Endothelial cell of umbilical vein (primary cell): ENCODE results near the gene REEP1. TPM values are rescaled to one million over a fixed set of nuclear protein-coding genes. Genes with fewer than 3 reads are reported as not detected.

ENCODE experiments used
- BruUV-seq: library from RNA; stranded (reverse); fragments of 400-500 nt; replicated peaks from 2 replicates; lab custom pipeline; 2021; lab: Mats Ljungman, UMichigan
- CTCF ChIA-PET: fragments of 300-600, 350-600 bp; sonication (Branson Sonifier 250); formaldehyde crosslinking; loops from one replicate; lab custom pipeline; 2021; ENCODE audit warnings: antibody characterized with exemption, inconsistent platforms; lab: Charles Lee
- POLR2A ChIA-PET: fragments of 300-600, 350-600 bp; sonication (Branson Sonifier 250); formaldehyde crosslinking; loops from one replicate; lab custom pipeline; 2021; ENCODE audit warnings: antibody characterized with exemption, inconsistent platforms; lab: Charles Lee
- DNase-seq: peaks from one replicate; pipeline ENCODE4 v3.0.0-alpha.2; 2011; ENCODE audit warnings: low read depth, low spot score
- FAIRE-seq: peaks from 2 replicates; lab custom pipeline; 2011; peaks lifted over from hg19 to GRCh38; lab: Jason Lieb, UNC
- H2AFZ ChIP-seq: 2 replicates; pipeline ENCODE4 v1.6.0; 2012; ENCODE audit warnings: low read depth, low read length, control low read depth, inconsistent platforms
- H3K27ac ChIP-seq: 2 replicates; pipeline ENCODE4 v1.5.1; 2011; ENCODE audit warnings: low read depth, mild to moderate bottlenecking, control low read depth, low read length, moderate library complexity; ENCODE audit not compliant: insufficient read depth
- H3K27me3 ChIP-seq, 2 experiments: 2 replicates each; pipeline versions ENCODE4 v1.6.0 to v1.6.1; 2011; ENCODE audit warnings: low read length in 2 of 2, mixed read lengths in 1 of 2; ENCODE audit not compliant: control insufficient read depth in 2 of 2, insufficient read depth in 2 of 2
- H3K36me3 ChIP-seq, 2 experiments: 2 replicates in 1 of 2; 3 replicates in 1 of 2; pipeline ENCODE4 v1.5.1; 2011; ENCODE audit warnings: low read length in 2 of 2, mild to moderate bottlenecking in 1 of 2, moderate library complexity in 1 of 2; ENCODE audit not compliant: control insufficient read depth in 2 of 2, insufficient read depth in 2 of 2; ENCODE audit errors: extremely low read depth in 1 of 2
- H3K4me1 ChIP-seq: 3 replicates; pipeline ENCODE4 v1.5.1; 2011; ENCODE audit warnings: mild to moderate bottlenecking, low read length; ENCODE audit not compliant: control insufficient read depth, insufficient read depth; ENCODE audit errors: extremely low read depth
- H3K4me2 ChIP-seq: 2 replicates; pipeline ENCODE4 v1.6.1; 2011; ENCODE audit warnings: low read length, control low read depth, mixed read lengths; ENCODE audit not compliant: insufficient read depth
- H3K4me3 ChIP-seq, 3 experiments: fragments of 200-600 bp in 1 of 3; sonication (generic), shearing (Covaris generic) in 1 of 3; replicated peaks in 1 of 3; 2 replicates each; pipeline ENCODE4 v1.5.1; 2011 to 2016; ENCODE audit warnings: control low read depth in 3 of 3, low read length in 3 of 3, mild to moderate bottlenecking in 2 of 3, inconsistent platforms in 1 of 3, low read depth in 1 of 3, moderate library complexity in 1 of 3; ENCODE audit not compliant: insufficient read depth in 1 of 3
- H3K79me2 ChIP-seq: 2 replicates; pipeline ENCODE4 v1.6.0; 2012; ENCODE audit warnings: low read length, inconsistent platforms; ENCODE audit not compliant: control insufficient read depth, insufficient read depth
- H3K9ac ChIP-seq: replicated peaks from 2 replicates; pipeline ENCODE3; 2011; ENCODE audit warnings: low read length, control low read depth; ENCODE audit not compliant: insufficient read depth; ENCODE audit errors: extremely low read depth
- H3K9me1 ChIP-seq: replicated peaks from 3 replicates; pipeline ENCODE4 v1.6.0; 2011; ENCODE audit warnings: mild to moderate bottlenecking, low read length; ENCODE audit not compliant: control insufficient read depth, insufficient read depth; ENCODE audit errors: extremely low read depth
- H3K9me3 ChIP-seq: replicated peaks from 2 replicates; pipeline ENCODE4 v1.5.1; 2012; ENCODE audit warnings: low read length, inconsistent platforms; ENCODE audit not compliant: control insufficient read depth, insufficient read depth
- H4K20me1 ChIP-seq: replicated peaks from 2 replicates; pipeline ENCODE3; 2011; ENCODE audit warnings: mild to moderate bottlenecking, low read length; ENCODE audit not compliant: control insufficient read depth, insufficient read depth; ENCODE audit errors: extremely low read depth
- CTCF ChIP-seq, 2 donors: IDR thresholded peaks; 1 replicate in 1 of 2; 2 replicates in 1 of 2; pipeline ENCODE4 v1.5.1; 2011; ENCODE audit warnings: low read length in 2 of 2, mild to moderate bottlenecking in 2 of 2, moderate library complexity in 2 of 2, control low read depth in 1 of 2, inconsistent platforms in 1 of 2, low read depth in 1 of 2; ENCODE audit not compliant: insufficient read depth in 1 of 2; ENCODE audit errors: extremely low read depth in 1 of 2
- EZH2 ChIP-seq: IDR thresholded peaks from 2 replicates; pipeline ENCODE4 v1.6.1; 2012; ENCODE audit warnings: borderline replicate concordance, low read depth, mild to moderate bottlenecking, moderate library complexity, low read length, inconsistent platforms; ENCODE audit not compliant: severe bottlenecking
- FOS ChIP-seq: IDR thresholded peaks from 2 replicates; pipeline ENCODE4 v1.6.1; 2011; ENCODE audit warnings: mild to moderate bottlenecking, low read length, moderate library complexity, borderline replicate concordance; ENCODE audit not compliant: insufficient read depth
- GATA2 ChIP-seq: IDR thresholded peaks from 2 replicates; pipeline ENCODE4 v1.7.0; 2011; ENCODE audit warnings: low read depth, mild to moderate bottlenecking, moderate library complexity, mixed read lengths, low read length; ENCODE audit not compliant: insufficient read length, insufficient read depth
- JUN ChIP-seq: IDR thresholded peaks from 2 replicates; pipeline ENCODE4 v1.6.1; 2011; ENCODE audit warnings: borderline replicate concordance, low read depth; ENCODE audit not compliant: insufficient read length, insufficient read depth
- MAX ChIP-seq: IDR thresholded peaks from 2 replicates; pipeline ENCODE4 v1.6.1; 2011; ENCODE audit not compliant: insufficient read depth, insufficient read length
- MYC ChIP-seq: IDR thresholded peaks from one replicate; pipeline ENCODE4 v1.6.1; 2011; ENCODE audit warnings: mild to moderate bottlenecking, low read depth, low read length
- POLR2A ChIP-seq: IDR thresholded peaks from 2 replicates; pipeline ENCODE4 v1.6.1; 2012; ENCODE audit warnings: low read depth, mild to moderate bottlenecking, control low read depth, low read length
- POLR2AphosphoS5 ChIP-seq: IDR thresholded peaks from 2 replicates; pipeline ENCODE4 v1.6.1; 2012; ENCODE audit warnings: low read depth, mild to moderate bottlenecking, control low read depth, low read length, moderate library complexity; ENCODE audit not compliant: insufficient read depth
- dilution Hi-C: fragments of 300-500 bp; cut with MboI; formaldehyde crosslinking; loops from one replicate; pipeline ENCODE4 v1.15.0; 2019; ENCODE audit warnings: low sequenced_read_pairs; ENCODE audit not compliant: extremely low pct_ligation_motif_present
- intact Hi-C: fragments of 100-400 bp; cut with micrococcal nuclease; formaldehyde crosslinking; loops from one replicate; pipeline ENCODE4 v1.10.0; 2022
- polyA plus RNA-seq, 4 experiments: library from polyadenylated mRNA; depleted of rRNA in 3 of 4; stranded (reverse) in 3 of 4; unstranded in 1 of 4; fragments of >200 nt; gene quantifications; 2 replicates each; pipeline versions ENCODE4 v1.2.1 to v1.2.3, GENCODE V29; 2011 to 2012; ENCODE audit warnings: missing spikeins in 1 of 4
- total RNA-seq: library from RNA; stranded (reverse); gene quantifications from 2 replicates; pipeline ENCODE4 v1.2.3, GENCODE V29; 2021

REEP1 gene
- total and polyA plus RNA-seq, 2 donors (not counting 3 experiments of a cell fraction or from before 2014, with no cell fraction given): 0.11 to 0.53 TPM

GRCh38 chr2:86344404-86344803 lies 7.0 kb upstream of the REEP1 start:
- no peak overlapping the region for H3K4me3 ChIP-seq
- H3K9ac ChIP-seq: no peak overlapping the region
- no peak overlapping the region for H3K4me2 ChIP-seq
- no peak for DNase-seq
- dilution Hi-C loops: no loop called here
- no peaks in the 10 kb centered on the region for H3K36me3 ChIP-seq
- no peaks in the 10 kb centered on the region for H3K9me3 ChIP-seq
- H3K27ac ChIP-seq: no peak overlapping the region
- no peak for TF ChIP-seq POLR2A
- TF ChIP-seq CTCF (IDR thresholded peaks at IDR 0.05; ENCODE audit: extremely low read depth in 1 of 2, insufficient read depth in 1 of 2, low read depth in 1 of 2, low read length in 2 of 2): no peak
- no peak for TF ChIP-seq FOS
- TF ChIP-seq JUN: no peak
- H3K79me2 ChIP-seq: no peaks in the 10 kb centered on the region
- intact Hi-C loops: no loop called here
- no peak overlapping the region for H2AFZ ChIP-seq
- H3K4me1 ChIP-seq: no peaks in the 10 kb centered on the region
- H3K27me3 ChIP-seq: peaks cover 19 to 42% of the 10 kb centered on the region in 2 experiments
- no peaks in the 10 kb centered on the region for H3K9me1 ChIP-seq
- POLR2A ChIA-PET: no interaction called here
- no peak for FAIRE-seq
- BruUV-seq: no TSS peak
- CTCF ChIA-PET: no interaction called here
- H4K20me1 ChIP-seq: no peaks in the 10 kb centered on the region

- DNase-seq (no peak), FAIRE-seq (no peak)
- POLR2A ChIA-PET: no interaction called here
- H3K4me2 ChIP-seq: no peak overlapping the region
- CTCF ChIA-PET: interaction anchor here (1.5 kb wide), 1 partner anchor 30 kb away, joined by 5 read pairs; no protein-coding TSS in a partner anchor
- no TSS peak for BruUV-seq
- H3K4me1 ChIP-seq: no peaks in the 10 kb centered on the region
- H3K36me3 ChIP-seq: no peaks in the 10 kb centered on the region
- dilution Hi-C loops: no loop called here
- no peaks in the 10 kb centered on the region for H3K9me3 ChIP-seq
- H3K27me3 ChIP-seq: peaks cover 33 to 58% of the 10 kb centered on the region in 2 experiments
- no peak for TF ChIP-seq JUN
- TF ChIP-seq MYC: no peak
- TF ChIP-seq POLR2AphosphoS5: no peak
- TF ChIP-seq POLR2A: no peak
- TF ChIP-seq GATA2: no peak
- TF ChIP-seq EZH2: no peak
- TF ChIP-seq MAX: no peak
- no peak for TF ChIP-seq FOS
- TF ChIP-seq CTCF (IDR thresholded peaks at IDR 0.05; ENCODE audit: extremely low read depth in 1 of 2, insufficient read depth in 1 of 2, low read depth in 1 of 2, low read length in 2 of 2): no peak
- intact Hi-C loops: no loop called here
- no peaks in the 10 kb centered on the region for H3K79me2 ChIP-seq
- H4K20me1 ChIP-seq: no peaks in the 10 kb centered on the region
- H3K9me1 ChIP-seq: no peaks in the 10 kb centered on the region
- H3K27ac ChIP-seq: no peak overlapping the region
- H3K9ac ChIP-seq: no peak overlapping the region
- no peak overlapping the region for H2AFZ ChIP-seq
- H3K4me3 ChIP-seq: no peak overlapping the region
These were observed 5.1 kb upstream of the REEP1 start for GRCh38 chr2:86342488-86342887.
